ENCODE measurements around the gene TNRC6B.
A peak's percentile ranks its signal among the peaks of the same experiment; 100 is the strongest.
"Not testable (repeated sequence)": the region's sequence is repeated elsewhere in the genome, so short reads cannot be mapped to it uniquely, and the experiment has no call there.

The TNRC6B gene

GRCh38 chr22:40378448-40378847 is 200.7 kb downstream of the TNRC6B start:
- H3K27ac ChIP-seq (ENCODE audit: extremely low read depth, low read depth, low read length); H3K4me1 ChIP-seq (ENCODE audit: control insufficient read depth, insufficient read depth, low read length); H3K4me3 ChIP-seq (ENCODE audit: low read depth, low read length); CTCF ChIA-PET; H3K9me3 ChIP-seq (ENCODE audit: control insufficient read depth, insufficient read depth, low read depth, low read length): not testable (repeated sequence)
- POLR2A ChIA-PET = interaction anchor here (0.6 to 1.0 kb wide), 2 partner anchors 21 to 33 kb away, joined by 3 to 6 read pairs; no protein-coding TSS in a partner anchor
- peaks cover 12 to 14% of the 10 kb centered on the region in 2 experiments; a peak in 2 of 3 replicates for H3K36me3 ChIP-seq (ENCODE audit: control insufficient read depth in 2 of 2, insufficient read depth in 1 of 2, low read length in 2 of 2)

- Histone ChIP-seq H3K27ac (ENCODE audit: extremely low read depth, low read depth, low read length) (no peak overlapping the region), H3K4me1 (ENCODE audit: control insufficient read depth, insufficient read depth, low read length) (no peaks in the 10 kb centered on the region), H3K9me3 (ENCODE audit: control insufficient read depth, insufficient read depth, low read depth, low read length) (no peaks in the 10 kb centered on the region), H3K4me3 (ENCODE audit: low read depth, low read length) (no peak overlapping the region), H3K36me3 (ENCODE audit: control insufficient read depth in 2 of 2, insufficient read depth in 1 of 2, low read length in 2 of 2) (peaks cover 2 to 7% of the 10 kb centered on the region in 2 experiments; a peak in 2 of 3 replicates)
- no peak for TF ChIP-seq ZBTB1 (tag by site-specific recombination; IDR thresholded peaks at IDR 0.05)
- CTCF ChIA-PET = interaction anchor here (0.6 to 1.4 kb wide), 2 partner anchors 56 to 508 kb away, joined by 3 read pairs; no protein-coding TSS in a partner anchor
- POLR2A ChIA-PET = no interaction called here
Measured at GRCh38 chr22:40381461-40381860, 203.7 kb downstream of the TNRC6B start.

- POLR2A ChIA-PET = no interaction called here
- Histone ChIP-seq H3K4me1 (ENCODE audit: control insufficient read depth, insufficient read depth, low read length) (no peaks in the 10 kb centered on the region), H3K9me3 (ENCODE audit: control insufficient read depth, insufficient read depth, low read depth, low read length) (no peaks in the 10 kb centered on the region), H3K4me3 (ENCODE audit: low read depth, low read length) (no peak overlapping the region), H3K36me3 (ENCODE audit: control insufficient read depth in 2 of 2, insufficient read depth in 1 of 2, low read length in 2 of 2) (peaks cover 7% of the 10 kb centered on the region in 2 experiments; a peak in 2 of 3 replicates), H3K27ac (ENCODE audit: extremely low read depth, low read depth, low read length) (no peak overlapping the region)
- TF ChIP-seq ZSCAN18 (tag by site-specific recombination; IDR thresholded peaks at IDR 0.05) (no peak), ZNF654 (tag by site-specific recombination; IDR thresholded peaks at IDR 0.05; ENCODE audit: low read depth) (no peak), ZNF621 (tag by site-specific recombination; IDR thresholded peaks at IDR 0.05) (no peak)
- CTCF ChIA-PET = interaction anchor here (0.6 to 3.0 kb wide), 3 partner anchors 9 to 185 kb away, joined by 4 to 11 read pairs (median 5); no protein-coding TSS in a partner anchor
Measured at GRCh38 chr22:40383905-40384304, 206.2 kb downstream of the TNRC6B start.

- peaks cover 7% of the 10 kb centered on the region in 2 experiments; a peak in 2 of 3 replicates for H3K36me3 ChIP-seq (ENCODE audit: control insufficient read depth in 2 of 2, insufficient read depth in 1 of 2, low read length in 2 of 2)
- no peak overlapping the region for H3K27ac ChIP-seq (ENCODE audit: extremely low read depth, low read depth, low read length)
- ChIA-PET POLR2A (no interaction called here), CTCF (interaction anchor here (0.6 to 3.0 kb wide), 3 partner anchors 7 to 102 kb away, joined by 3 to 11 read pairs (median 4); no protein-coding TSS in a partner anchor)
- H3K9me3 ChIP-seq (ENCODE audit: control insufficient read depth, insufficient read depth, low read depth, low read length) = no peaks in the 10 kb centered on the region
- H3K4me1 ChIP-seq (ENCODE audit: control insufficient read depth, insufficient read depth, low read length) = no peaks in the 10 kb centered on the region
- TF ChIP-seq ZNF521 (tag by site-specific recombination; IDR thresholded peaks at IDR 0.05) = no peak
- TF ChIP-seq ZNF426 (tag by site-specific recombination; IDR thresholded peaks at IDR 0.05) = no peak
- no peak for TF ChIP-seq SETDB1 (IDR thresholded peaks at IDR 0.05; ENCODE audit: insufficient read length, low read length)
- TF ChIP-seq ZNF585B (tag by site-specific recombination; IDR thresholded peaks at IDR 0.05) = no peak
- peak; percentile 61; the same call in 1 of the 2 replicates for TF ChIP-seq EGR2 (tag by site-specific recombination; IDR thresholded peaks at IDR 0.05; ENCODE audit: low read depth)
- no peak for TF ChIP-seq ZNF561 (tag by site-specific recombination; IDR thresholded peaks at IDR 0.05; ENCODE audit: borderline replicate concordance)
- peak; percentile 34; the same call in 1 of the 2 replicates for TF ChIP-seq PRDM1 (tag by site-specific recombination; IDR thresholded peaks at IDR 0.05)
- TF ChIP-seq ZNF624 (tag by site-specific recombination; IDR thresholded peaks at IDR 0.05) = no peak
- no peak overlapping the region for H3K4me3 ChIP-seq (ENCODE audit: low read depth, low read length)
Measured at GRCh38 chr22:40385036-40385782, 207.5 kb downstream of the TNRC6B start.
